BE2C (cell line): Measurements from ENCODE around the gene HDAC8.
A peak's percentile ranks its signal among the peaks of the same experiment; 100 is the strongest.

Experiments
- DNase-seq: peaks from one replicate; pipeline ENCODE4 v3.0.0-alpha.2; 2020
- H3K27me3 ChIP-seq: fragments of 250-450 bp; sonication (Bioruptor Pico); 2 replicates; pipeline ENCODE4 v1.5.1; 2020; ENCODE audit warnings: mild to moderate bottlenecking
- H3K36me3 ChIP-seq: fragments of 250-450 bp; sonication (Bioruptor Pico); 2 replicates; pipeline ENCODE4 v1.5.1; 2020; ENCODE audit warnings: mild to moderate bottlenecking
- H3K4me1 ChIP-seq: fragments of 250-450 bp; sonication (Bioruptor Pico); 2 replicates; pipeline ENCODE4 v1.5.1; 2020
- H3K4me3 ChIP-seq: 2 replicates; pipeline ENCODE4 v1.5.1; 2011; ENCODE audit warnings: low read depth, low read length
- H3K9me3 ChIP-seq: fragments of 250-450 bp; sonication (Bioruptor Pico); 2 replicates; pipeline ENCODE4 v1.5.1; 2020
- TF ChIP-seq, protein P1 (sequence below): IDR thresholded peaks from 2 replicates; pipeline ENCODE4 v1.5.1; 2012; ENCODE audit warnings: mild to moderate bottlenecking, low read depth, low read length

HDAC8 gene

GRCh38 chrX:72477781-72478181 is 94.9 kb downstream of the HDAC8 start:
- no peak overlapping the region for H3K4me3 ChIP-seq
- no peaks in the 10 kb centered on the region for H3K9me3 ChIP-seq
- no peaks in the 10 kb centered on the region for H3K27me3 ChIP-seq
- TF ChIP-seq, protein P1, sequence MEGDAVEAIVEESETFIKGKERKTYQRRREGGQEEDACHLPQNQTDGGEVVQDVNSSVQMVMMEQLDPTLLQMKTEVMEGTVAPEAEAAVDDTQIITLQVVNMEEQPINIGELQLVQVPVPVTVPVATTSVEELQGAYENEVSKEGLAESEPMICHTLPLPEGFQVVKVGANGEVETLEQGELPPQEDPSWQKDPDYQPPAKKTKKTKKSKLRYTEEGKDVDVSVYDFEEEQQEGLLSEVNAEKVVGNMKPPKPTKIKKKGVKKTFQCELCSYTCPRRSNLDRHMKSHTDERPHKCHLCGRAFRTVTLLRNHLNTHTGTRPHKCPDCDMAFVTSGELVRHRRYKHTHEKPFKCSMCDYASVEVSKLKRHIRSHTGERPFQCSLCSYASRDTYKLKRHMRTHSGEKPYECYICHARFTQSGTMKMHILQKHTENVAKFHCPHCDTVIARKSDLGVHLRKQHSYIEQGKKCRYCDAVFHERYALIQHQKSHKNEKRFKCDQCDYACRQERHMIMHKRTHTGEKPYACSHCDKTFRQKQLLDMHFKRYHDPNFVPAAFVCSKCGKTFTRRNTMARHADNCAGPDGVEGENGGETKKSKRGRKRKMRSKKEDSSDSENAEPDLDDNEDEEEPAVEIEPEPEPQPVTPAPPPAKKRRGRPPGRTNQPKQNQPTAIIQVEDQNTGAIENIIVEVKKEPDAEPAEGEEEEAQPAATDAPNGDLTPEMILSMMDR: no peak
- peaks cover 18% of the 10 kb centered on the region for H3K4me1 ChIP-seq
- peak; percentile 37 for DNase-seq
- no peaks in the 10 kb centered on the region for H3K36me3 ChIP-seq

- TF ChIP-seq, protein P1: no peak
- H3K9me3 ChIP-seq: no peaks in the 10 kb centered on the region
- H3K27me3 ChIP-seq: no peaks in the 10 kb centered on the region
- DNase-seq: no peak
- peaks cover 18% of the 10 kb centered on the region for H3K4me1 ChIP-seq
- H3K36me3 ChIP-seq: no peaks in the 10 kb centered on the region
- H3K4me3 ChIP-seq: peak overlapping the region; percentile 2
Observed at GRCh38 chrX:72477376-72477775, 95.3 kb downstream of the HDAC8 start.

- H3K9me3 ChIP-seq: no peaks in the 10 kb centered on the region
- no peaks in the 10 kb centered on the region for H3K36me3 ChIP-seq
- no peak for DNase-seq
- H3K4me3 ChIP-seq: peak overlapping the region; percentile 2; the same call in 1 of the 2 replicates
- TF ChIP-seq, protein P1: no peak
- peaks cover 18% of the 10 kb centered on the region for H3K4me1 ChIP-seq
- H3K27me3 ChIP-seq: no peaks in the 10 kb centered on the region
Observed at GRCh38 chrX:72475952-72476668, 96.5 kb downstream of the HDAC8 start.

DNA sequence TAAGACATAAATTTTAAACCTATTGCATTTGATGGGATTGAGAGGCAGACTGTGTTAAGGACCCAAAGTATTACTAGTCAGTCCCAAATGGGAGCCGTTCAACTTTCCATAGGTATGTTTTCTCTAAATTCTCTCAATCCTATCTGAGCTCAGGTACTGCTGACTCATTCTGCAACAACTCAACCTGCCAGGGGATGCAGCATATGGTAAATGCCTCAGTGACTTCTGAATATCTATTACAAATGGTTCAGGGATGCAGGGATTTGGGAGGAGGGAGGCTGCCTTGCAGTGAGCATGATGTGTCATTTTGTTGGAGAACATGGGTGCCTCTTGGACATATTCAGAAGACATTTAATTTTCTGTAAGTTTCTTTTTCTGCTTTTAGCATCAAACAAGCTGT is 97.3 kb downstream of the HDAC8 start:
- no peak overlapping the region for H3K4me3 ChIP-seq
- TF ChIP-seq, protein P1: no peak
- H3K9me3 ChIP-seq: no peaks in the 10 kb centered on the region
- peaks cover 18% of the 10 kb centered on the region for H3K4me1 ChIP-seq
- DNase-seq: no peak
- H3K27me3 ChIP-seq: no peaks in the 10 kb centered on the region
- no peaks in the 10 kb centered on the region for H3K36me3 ChIP-seq

DNA sequence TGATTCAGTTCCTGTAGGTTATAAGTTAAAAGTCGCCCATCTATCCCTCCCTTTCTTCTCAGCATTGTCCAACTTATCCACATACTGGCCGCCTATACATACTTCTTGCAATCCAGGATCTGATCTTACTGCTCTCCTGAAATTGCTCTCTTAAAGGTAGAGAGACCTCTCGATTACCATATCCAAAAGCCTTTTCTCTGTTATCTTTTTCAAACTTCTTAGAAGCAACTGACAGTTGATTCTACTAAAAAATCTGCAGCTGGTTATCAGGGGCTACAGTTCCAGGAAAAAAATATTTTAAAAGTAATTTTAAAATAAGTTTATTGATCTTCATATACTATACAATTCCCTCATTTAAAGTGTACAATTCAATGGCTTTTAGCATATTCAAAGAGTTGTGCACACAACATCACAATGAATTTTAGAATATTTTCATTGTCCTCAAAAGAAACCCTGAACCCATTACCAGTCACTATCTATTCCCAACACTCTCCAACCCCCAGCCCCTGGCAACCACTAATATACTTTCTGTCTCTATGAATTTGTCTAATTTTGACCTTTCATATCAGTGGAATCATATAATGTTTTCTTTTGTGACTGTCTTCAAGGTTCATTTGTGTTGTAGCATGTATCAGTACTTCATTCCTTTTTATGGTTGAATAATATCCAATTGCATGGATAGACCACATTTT is 102.0 kb downstream of the HDAC8 start:
- Histone ChIP-seq H3K9me3 (no peaks in the 10 kb centered on the region), H3K27me3 (no peaks in the 10 kb centered on the region), H3K4me3 (no peak overlapping the region), H3K36me3 (no peaks in the 10 kb centered on the region), H3K4me1 (no peaks in the 10 kb centered on the region)
- no peak for DNase-seq
- TF ChIP-seq, protein P1: no peak

GRCh38 chrX:72470117-72470516 is 102.5 kb downstream of the HDAC8 start:
- DNase-seq: no peak
- TF ChIP-seq, protein P1: no peak
- no peaks in the 10 kb centered on the region for H3K4me1 ChIP-seq
- H3K9me3 ChIP-seq: no peaks in the 10 kb centered on the region
- no peaks in the 10 kb centered on the region for H3K27me3 ChIP-seq
- no peaks in the 10 kb centered on the region for H3K36me3 ChIP-seq
- no peak overlapping the region for H3K4me3 ChIP-seq
